ENCODE results near the gene CDH23. TPM values are rescaled to one million over a fixed set of nuclear protein-coding genes. Genes with fewer than 3 reads are reported as not detected.

Gene CDH23
- total and polyA plus RNA-seq, 2 of the 8 experiments (the other 6 are each of a cell fraction or from before 2014, with no cell fraction given), result 1.9 to 4.9 TPM

GRCh38 chr10:71622154-71622526, 225.4 kb downstream of the CDH23 start:
- Histone ChIP-seq H2BK120ac (replicated peaks; ENCODE audit: low read depth, low read length) (peak overlapping the region; percentile 2), H3K79me1 (ENCODE audit: low read depth, low read length) (no peaks in the 10 kb centered on the region), H3K4me3 (ENCODE audit: extremely low read depth in 1 of 4, insufficient read depth in 2 of 4, low read depth in 3 of 4, low read length in 4 of 4) (peak overlapping the region in 1 of 4 experiments; percentile 33; a peak in 4 of 8 replicates), H3K9me3 (ENCODE audit: insufficient read depth in 2 of 2, low read depth in 1 of 2, low read length in 1 of 2) (peaks cover 0 to 2% of the 10 kb centered on the region in 2 experiments; a peak in 1 of 4 replicates), H3K56ac (replicated peaks; ENCODE audit: insufficient read length, low read depth, low read length) (no peak overlapping the region), H3K9ac (replicated peaks in 1 of 4; ENCODE audit: extremely low read depth in 1 of 4, low read depth in 3 of 4, low read length in 3 of 4) (no peak overlapping the region; a peak in 1 of 7 replicates), H3K4me2 (ENCODE audit: insufficient read depth in 1 of 2, low read depth in 2 of 2, low read length in 2 of 2) (peak overlapping the region; percentile 52 to 82), H2BK20ac (ENCODE audit: low read length) (peak overlapping the region; percentile 9; the same call in 1 of the 2 replicates), H3K27me3 (replicated peaks in 1 of 4; ENCODE audit: control insufficient read depth in 3 of 4, extremely low read depth in 1 of 4, insufficient read depth in 3 of 4, low read length in 3 of 4) (no peaks in the 10 kb centered on the region; a peak in 1 of 7 replicates), H4K91ac (replicated peaks; ENCODE audit: insufficient read length, low read length) (no peak overlapping the region), H2BK12ac (ENCODE audit: low read depth, low read length) (0 out of 2 replicates have a peak overlapping the region, but pooled peaks have one; percentile 21), H3K23me2 (ENCODE audit: low read depth, low read length) (no peaks in the 10 kb centered on the region; the same call in 1 of the 2 replicates), H3K36me3 (ENCODE audit: control insufficient read depth in 2 of 4, insufficient read depth in 4 of 4, low read length in 3 of 4) (no peaks in the 10 kb centered on the region), H3K79me2 (ENCODE audit: control insufficient read depth in 1 of 2, insufficient read depth in 2 of 2, low read length in 2 of 2) (no peaks in the 10 kb centered on the region), H3K14ac (ENCODE audit: insufficient read length) (no peak overlapping the region), H3K4me1 (replicated peaks in 1 of 4; ENCODE audit: control insufficient read depth in 3 of 4, insufficient read depth in 4 of 4, low read length in 3 of 4) (peaks cover 25 to 40% (median 32%) of the 10 kb centered on the region in 4 experiments), H4K20me1 (replicated peaks in 1 of 2; ENCODE audit: control insufficient read depth in 1 of 2, insufficient read depth in 2 of 2, low read length in 2 of 2) (no peaks in the 10 kb centered on the region), H2BK15ac (ENCODE audit: low read length) (no peak overlapping the region), H2BK5ac (ENCODE audit: low read depth, low read length) (peak overlapping the region; percentile 90; the same call in 1 of the 2 replicates), H4K5ac (ENCODE audit: insufficient read length, low read depth, low read length) (no peak overlapping the region), H3K23ac (ENCODE audit: insufficient read length) (no peak overlapping the region), H2AK5ac (ENCODE audit: low read depth, low read length) (peak overlapping the region; percentile 66; the same call in 1 of the 2 replicates), H3K4ac (replicated peaks; ENCODE audit: insufficient read length, low read depth, low read length) (no peak overlapping the region), H2AFZ (ENCODE audit: low read length) (no peak overlapping the region), H4K8ac (ENCODE audit: extremely low read depth, insufficient read depth, low read length) (no peak overlapping the region), H3K18ac (ENCODE audit: extremely low read depth, low read length) (peak overlapping the region; percentile 64; the same call in 1 of the 2 replicates), H3K27ac (ENCODE audit: low read depth, low read length) (no peak overlapping the region; the same call in 1 of the 2 replicates)
- POLR2A ChIA-PET (ENCODE audit: partially characterized antibody), result interaction anchor here (0.7 to 1.6 kb wide), 8 partner anchors 10 to 253 kb away, joined by 3 to 7 read pairs (median 3); no protein-coding TSS in a partner anchor
- CTCF ChIA-PET (ENCODE audit: partially characterized antibody), result interaction anchor here (0.5 to 16.1 kb wide), 23 partner anchors 11 to 307 kb away, joined by 3 to 169 read pairs (median 4); no protein-coding TSS in a partner anchor
- DNase-seq (ENCODE audit: low read depth in 1 of 2, low spot score in 2 of 2), result no peak
- WGBS, 2 experiments (ENCODE audit: extremely low coverage in 1 of 2, insufficient coverage in 1 of 2, insufficient read length in 1 of 2, insufficient replicate concordance in 2 of 2, low coverage in 1 of 2, low lambda C conversion rate in 2 of 2, missing lambda C conversion rate in 1 of 2), result 17% methylated on average over 10 of the region's 10 CpGs; no CpG with 5 or more reads in 1 of the 2 experiments
- FAIRE-seq, result no peak
- TF ChIP-seq HDAC2 (IDR thresholded peaks at IDR 0.05; ENCODE audit: borderline replicate concordance in 1 of 2, low read depth in 2 of 2, low read length in 2 of 2) (no peak), FOSL1 (IDR thresholded peaks at IDR 0.05; ENCODE audit: insufficient read depth, low read depth, low read length) (no peak), BACH1 (IDR thresholded peaks at IDR 0.05; ENCODE audit: low read length) (peak; percentile 27; the same call in 1 of the 2 replicates), E2F6 (IDR thresholded peaks at IDR 0.05) (no peak), CHD1 (IDR thresholded peaks at IDR 0.05; ENCODE audit: low read depth, low read length) (no peak), RAD21 (IDR thresholded peaks at IDR 0.05 in 1 of 2, conservative IDR thresholded peaks at IDR 0.05 in 1 of 2; ENCODE audit: low read depth in 2 of 2, low read length in 2 of 2) (no peak), RFX5 (IDR thresholded peaks at IDR 0.05; ENCODE audit: borderline replicate concordance, low read depth, low read length) (no peak), HDAC6 (IDR thresholded peaks at IDR 0.05; ENCODE audit: low read depth, low read length) (no peak), JUND (IDR thresholded peaks at IDR 0.05; ENCODE audit: low read length) (peak; percentile 60; the same call in 1 of the 2 replicates), MAFK (IDR thresholded peaks at IDR 0.05; ENCODE audit: low read depth, low read length) (peak; percentile 10; the same call in 1 of the 2 replicates)
